GM10248 (cell line): ENCODE results near the gene ALDH3A2.

ENCODE experiments used
- CTCF ChIA-PET: fragments of 300-600 bp; sonication (Branson Sonifier 250); formaldehyde crosslinking; extraction: SDS; loops from one replicate; lab custom pipeline; 2021; ENCODE audit warnings: antibody characterized with exemption; lab: Yijun Ruan, JAX
- POLR2A ChIA-PET: fragments of 350-650 bp; sonication (Branson Sonifier 250); formaldehyde crosslinking; extraction: SDS; loops from one replicate; lab custom pipeline; 2020; ENCODE audit warnings: antibody characterized with exemption; lab: Yijun Ruan, JAX
- DNase-seq: peaks from one replicate; pipeline ENCODE4 v3.0.0; 2012; ENCODE audit errors: extremely low spot score
- CTCF ChIP-seq: IDR thresholded peaks from 2 replicates; pipeline ENCODE4 v1.5.1; 2012; ENCODE audit warnings: mild to moderate bottlenecking, low read depth; ENCODE audit errors: extremely low read depth, missing control alignments, control extremely low read depth

ALDH3A2 gene

GRCh38 chr17:19647697-19648474 is 665 bp upstream of the ALDH3A2 start:
- POLR2A ChIA-PET, result interaction anchor here (1.0 to 1.6 kb wide), 3 partner anchors 13 to 145 kb away, joined by 3 to 5 read pairs (median 4); no protein-coding TSS in a partner anchor
- TF ChIP-seq CTCF, result no peak

GRCh38 chr17:19649274-19649541 is 657 bp downstream of the ALDH3A2 start:
- ChIA-PET POLR2A (interaction anchor here (1.6 kb wide), 1 partner anchor 96 kb away, joined by 5 read pairs; no protein-coding TSS in a partner anchor), CTCF (interaction anchor here (1.5 to 5.6 kb wide), 10 partner anchors 7 to 287 kb away, joined by 5 to 26 read pairs (median 16); partner anchors contain the start of gene B9D1)
- DNase-seq, result no peak
- TF ChIP-seq CTCF, result no peak

More at GRCh38 chr17:19647697-19648474, 665 bp upstream of the ALDH3A2 start:
- DNase-seq, result peak; percentile 46
- CTCF ChIA-PET, result interaction anchor here (1.0 to 5.6 kb wide), 19 partner anchors 9 to 285 kb away, joined by 3 to 26 read pairs (median 5); partner anchors contain the start of genes B9D1 and MAPK7

- CTCF ChIA-PET, result no interaction called here
- TF ChIP-seq CTCF, result no peak
- POLR2A ChIA-PET, result no interaction called here
- no peak for DNase-seq
These were observed 2.3 kb downstream of the ALDH3A2 start for GRCh38 chr17:19650826-19651225.

GRCh38 chr17:19651451-19652238 is 3.1 kb downstream of the ALDH3A2 start:
- no peak for TF ChIP-seq CTCF
- ChIA-PET CTCF (interaction anchor here (1.0 to 2.9 kb wide), 6 partner anchors 8 to 139 kb away, joined by 4 to 10 read pairs (median 4); no protein-coding TSS in a partner anchor), POLR2A (no interaction called here)
- no peak for DNase-seq

GRCh38 chr17:19652595-19652994 is 4.0 kb downstream of the ALDH3A2 start:
- no peak for TF ChIP-seq CTCF
- no peak for DNase-seq
- ChIA-PET POLR2A (no interaction called here), CTCF (interaction anchor here (0.9 to 2.9 kb wide), 8 partner anchors 9 to 290 kb away, joined by 3 to 10 read pairs (median 4); partner anchors contain the start of gene B9D1)

GRCh38 chr17:19654342-19654886 is 5.9 kb downstream of the ALDH3A2 start:
- CTCF ChIA-PET, result interaction anchor here (0.9 to 2.8 kb wide), 4 partner anchors 13 to 141 kb away, joined by 3 to 11 read pairs (median 3); no protein-coding TSS in a partner anchor
- no peak for DNase-seq
- no peak for TF ChIP-seq CTCF
- POLR2A ChIA-PET, result no interaction called here
